HG03039 (cell line): ENCODE results near the gene GDPD1.
"Not testable (repeated sequence)": the region's sequence is repeated elsewhere in the genome, so short reads cannot be mapped to it uniquely, and the experiment has no call there.

Experiments used
- ATAC-seq: cut with Tn5 transposase; IDR thresholded peaks from one replicate; pipeline ENCODE4 v1.9.1; 2021; ENCODE audit warnings: mild to moderate bottlenecking, moderate library complexity; ENCODE audit not compliant: unreplicated experiment

GDPD1 gene

GRCh38 chr17:59238906-59239305, 18.6 kb downstream of the GDPD1 start:
- no peak for ATAC-seq

GRCh38 chr17:59244081-59244480, 23.8 kb downstream of the GDPD1 start:
- ATAC-seq: no peak

GRCh38 chr17:59254742-59255141, 34.4 kb downstream of the GDPD1 start:
- no peak for ATAC-seq

GRCh38 chr17:59257101-59257500, 36.8 kb downstream of the GDPD1 start:
- ATAC-seq: no peak

DNA sequence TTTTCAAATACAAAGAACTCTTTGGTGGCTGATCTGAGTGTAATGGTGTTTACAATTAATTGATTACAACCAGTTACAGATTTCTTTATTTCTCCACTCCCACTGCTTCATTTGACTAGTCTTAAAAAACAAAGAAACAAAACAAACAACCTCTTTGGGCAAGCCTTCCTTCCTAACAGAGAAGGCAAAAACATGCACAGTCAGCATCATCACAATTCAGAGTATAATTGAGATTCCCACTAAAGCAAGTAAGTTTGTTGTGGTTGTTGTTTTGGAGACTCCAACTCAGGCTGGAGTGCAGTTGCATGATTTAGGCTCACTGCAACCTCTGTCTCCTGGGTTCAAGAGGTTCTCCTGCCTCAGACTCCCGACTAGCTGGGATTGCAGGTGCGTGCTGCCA, 40.4 kb downstream of the GDPD1 start:
- no peak for ATAC-seq

DNA sequence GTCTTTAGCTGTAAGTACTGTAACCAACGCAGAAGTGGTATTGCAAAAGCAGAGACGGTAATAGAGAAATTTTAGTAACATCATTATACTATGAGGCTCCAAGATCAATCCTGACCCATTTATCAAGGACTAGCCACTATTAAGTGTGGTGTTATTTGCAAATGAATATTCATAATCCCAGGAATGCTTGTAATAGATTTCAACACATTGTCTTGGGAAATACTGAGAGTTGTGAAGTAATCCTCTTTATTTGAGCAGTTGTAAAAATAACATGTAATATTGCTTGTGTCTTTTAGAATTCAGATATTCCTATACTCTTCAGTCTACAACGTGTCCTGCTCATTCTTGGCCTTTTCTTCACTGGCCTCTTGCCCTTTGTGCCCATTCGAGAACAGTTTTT, 46.4 kb downstream of the GDPD1 start:
- ATAC-seq: no peak

DNA sequence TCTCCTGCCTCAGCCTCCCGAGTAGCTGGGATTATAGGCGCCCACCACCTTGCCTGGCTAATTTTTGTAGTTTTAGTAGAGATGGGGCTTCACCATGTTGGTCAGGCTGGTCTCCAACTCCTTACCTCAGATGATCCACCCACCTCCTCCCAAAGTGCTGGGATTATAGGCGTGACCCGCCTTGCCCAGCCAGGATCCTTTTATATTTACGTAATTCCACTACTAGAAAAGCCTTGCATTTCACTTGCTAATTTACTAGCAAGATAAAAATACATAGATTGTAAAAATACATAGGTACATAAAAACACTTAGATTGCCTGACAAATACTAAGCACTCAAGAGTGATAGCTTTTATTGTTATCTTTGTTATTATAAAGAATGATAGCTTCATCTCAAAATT, 47.5 kb downstream of the GDPD1 start:
- no peak for ATAC-seq

DNA sequence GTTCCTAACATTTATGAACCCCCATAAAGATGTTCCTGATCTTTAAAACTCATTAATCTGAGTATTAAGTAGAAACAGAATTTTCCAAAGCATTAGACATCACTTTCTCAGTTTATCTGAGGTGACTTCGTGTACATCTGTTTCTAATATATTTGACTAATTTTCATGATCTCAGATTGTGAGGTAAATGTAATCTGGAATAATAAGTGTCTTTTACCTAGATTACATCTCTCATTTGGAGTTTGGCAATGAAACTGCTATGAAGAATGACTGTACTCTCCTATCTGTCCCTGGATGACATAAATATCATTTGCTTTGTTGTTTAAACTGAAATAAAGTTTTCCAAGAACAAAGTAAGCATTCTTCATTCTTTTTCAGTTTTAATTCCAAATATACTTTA, 55.3 kb downstream of the GDPD1 start:
- no peak for ATAC-seq

GRCh38 chr17:59277031-59277430, 56.7 kb downstream of the GDPD1 start:
- no peak for ATAC-seq

DNA sequence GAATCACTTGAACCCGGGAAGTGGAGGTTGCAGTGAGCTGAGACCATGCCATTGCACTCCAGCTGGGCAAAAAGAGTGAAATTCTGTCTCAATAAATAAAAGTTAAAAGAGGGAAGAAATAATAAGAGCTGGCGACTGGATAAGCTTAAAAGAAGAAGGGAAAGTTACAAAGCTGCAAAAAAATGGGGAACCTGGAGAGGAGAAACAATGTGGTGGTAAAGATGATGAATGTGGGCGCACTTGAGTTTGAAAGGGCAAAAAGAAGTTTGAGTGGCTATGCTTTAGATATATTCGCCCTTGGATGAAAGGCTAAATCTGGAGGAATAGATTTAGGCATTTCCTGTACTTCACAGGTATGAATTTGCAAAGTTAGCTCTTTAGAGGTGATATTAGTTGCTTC, 58.1 kb downstream of the GDPD1 start:
- no peak for ATAC-seq

GRCh38 chr17:59284317-59284716, 64.0 kb downstream of the GDPD1 start:
- no peak for ATAC-seq

GRCh38 chr17:59287452-59287851, 67.1 kb downstream of the GDPD1 start:
- no peak for ATAC-seq

GRCh38 chr17:59287891-59288290, 67.6 kb downstream of the GDPD1 start:
- no peak for ATAC-seq

DNA sequence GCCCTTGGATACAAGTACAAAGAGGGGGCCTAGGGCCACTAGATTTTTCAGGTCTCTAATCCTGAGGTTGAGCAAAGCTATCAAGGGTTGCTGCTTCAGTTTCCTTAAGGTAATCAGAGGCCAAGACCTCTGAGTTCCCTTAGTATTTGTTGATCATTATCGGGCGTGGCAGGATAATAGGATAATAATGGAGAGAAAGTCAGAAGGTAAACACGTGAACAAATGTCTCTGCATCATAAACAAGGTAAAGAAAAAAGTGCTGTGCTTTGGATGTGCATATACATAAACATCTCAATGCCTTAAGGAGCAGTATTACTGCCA, 69.6 kb downstream of the GDPD1 start:
- ATAC-seq: no peak

GRCh38 chr17:59290302-59290998, 70.1 kb downstream of the GDPD1 start:
- not testable (repeated sequence) for ATAC-seq

- no peak for ATAC-seq
Measured at GRCh38 chr17:59292174-59292523, 71.8 kb downstream of the GDPD1 start.

DNA sequence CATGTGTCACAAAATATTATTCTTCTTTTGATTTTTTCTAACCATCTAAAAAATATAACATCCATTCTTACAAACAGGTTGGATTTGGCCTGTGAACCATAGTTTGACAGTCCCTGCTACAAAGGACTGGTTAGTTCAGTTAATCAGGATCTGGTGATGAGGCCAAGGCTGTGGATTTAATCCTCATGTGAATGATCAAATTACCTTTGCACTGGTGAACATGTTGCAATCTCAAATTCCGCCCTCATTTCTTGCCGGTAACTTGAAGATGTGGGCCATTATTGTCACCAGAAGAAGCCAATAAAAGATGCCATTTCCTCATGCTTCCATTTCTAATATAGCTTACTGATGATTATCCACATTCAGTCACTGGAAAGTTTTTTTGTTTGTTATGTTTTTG, 75.9 kb downstream of the GDPD1 start:
- no peak for ATAC-seq

- ATAC-seq: no peak
Measured at GRCh38 chr17:59298521-59298920, 78.2 kb downstream of the GDPD1 start.

GRCh38 chr17:59299400-59300092, 79.2 kb downstream of the GDPD1 start:
- no peak for ATAC-seq

- no peak for ATAC-seq
Measured at GRCh38 chr17:59300941-59301340, 80.6 kb downstream of the GDPD1 start.

- ATAC-seq: no peak
Measured at GRCh38 chr17:59304811-59305210, 84.5 kb downstream of the GDPD1 start.

- ATAC-seq: no peak
Measured at GRCh38 chr17:59310263-59310920, 90.1 kb downstream of the GDPD1 start.
